ENCODE results near the gene ALK.

The ALK gene

DNA sequence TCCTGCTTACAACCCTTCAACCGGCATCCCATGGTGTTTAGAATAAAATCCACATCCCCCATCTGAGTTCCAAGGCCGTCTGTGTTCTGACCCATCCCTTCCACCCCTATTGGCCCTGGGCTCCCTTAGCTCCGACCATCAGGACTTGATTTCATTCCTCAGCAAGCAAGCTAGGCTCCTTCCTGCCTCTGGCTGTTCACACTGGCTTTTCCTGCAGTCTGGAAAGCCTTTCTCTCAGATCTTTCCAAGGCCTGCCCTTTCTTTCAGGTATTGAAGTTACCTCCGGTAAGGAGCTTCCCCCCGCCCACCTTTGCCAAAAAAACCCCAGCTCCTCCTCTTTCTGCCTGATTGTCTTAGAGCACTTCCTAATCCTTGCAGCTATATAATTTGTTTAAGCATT, 719.4 kb downstream of the ALK start:
- Mint-ChIP-seq H3K27ac (no peak overlapping the region), H3K4me3 (no peak overlapping the region), H3K36me3 (peaks cover 11% of the 10 kb centered on the region), H3K9me3 (ENCODE audit: low read depth) (no peaks in the 10 kb centered on the region), H3K4me1 (ENCODE audit: low read depth) (no peaks in the 10 kb centered on the region), H3K27me3 (no peaks in the 10 kb centered on the region)

DNA sequence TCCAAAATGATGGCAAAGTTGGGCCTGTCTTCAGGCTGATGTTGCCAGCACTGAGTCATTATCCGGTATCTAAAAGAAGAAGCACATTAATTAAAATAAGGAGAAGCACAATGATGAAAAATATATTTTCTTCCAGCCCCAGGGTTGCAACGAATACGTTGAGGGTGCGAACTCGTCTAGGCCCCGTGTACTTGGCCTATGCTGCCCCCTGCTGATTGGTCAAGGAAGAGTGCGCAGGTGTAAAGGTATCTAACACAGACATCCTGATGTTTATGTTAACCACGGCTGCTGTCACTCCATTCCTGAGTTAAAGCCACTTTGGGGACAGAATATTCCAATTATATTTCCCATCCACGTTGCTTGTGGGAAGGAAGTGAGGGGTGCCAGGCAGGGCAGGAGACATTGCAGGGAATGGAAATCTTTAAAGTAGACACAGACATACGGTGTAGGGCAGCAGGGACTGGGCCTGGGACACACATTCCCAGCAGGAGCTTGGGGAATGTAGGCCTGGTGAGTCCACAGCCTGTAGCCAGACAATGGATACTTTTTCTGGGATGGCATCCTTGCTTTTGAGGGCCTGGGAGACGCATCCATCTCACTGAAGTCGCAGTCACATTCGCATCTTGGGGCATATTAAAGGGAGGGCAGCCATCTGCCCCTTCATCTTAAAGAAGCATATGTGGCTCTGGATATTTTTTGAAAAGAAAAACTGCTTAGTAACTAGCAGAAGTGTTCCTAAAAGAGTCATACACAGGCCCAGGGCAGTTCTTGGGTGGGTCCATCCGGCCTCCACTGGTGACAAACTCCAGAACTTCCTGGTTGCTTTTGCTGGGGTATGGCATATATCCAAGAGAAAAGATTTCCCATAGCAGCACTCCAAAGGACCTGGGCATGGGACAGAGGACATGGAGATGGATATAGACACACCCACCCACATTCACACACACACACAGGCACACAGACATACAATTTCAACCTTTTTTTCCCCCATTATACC, 724.3 kb downstream of the ALK start:
- no peaks in the 10 kb centered on the region for H3K4me1 Mint-ChIP-seq (ENCODE audit: low read depth)
- no peaks in the 10 kb centered on the region for H3K27me3 Mint-ChIP-seq
- no peak overlapping the region for H3K4me3 Mint-ChIP-seq
- H3K9me3 Mint-ChIP-seq (ENCODE audit: low read depth), result no peaks in the 10 kb centered on the region
- peaks cover 4% of the 10 kb centered on the region for H3K36me3 Mint-ChIP-seq
- H3K27ac Mint-ChIP-seq, result no peak overlapping the region

DNA sequence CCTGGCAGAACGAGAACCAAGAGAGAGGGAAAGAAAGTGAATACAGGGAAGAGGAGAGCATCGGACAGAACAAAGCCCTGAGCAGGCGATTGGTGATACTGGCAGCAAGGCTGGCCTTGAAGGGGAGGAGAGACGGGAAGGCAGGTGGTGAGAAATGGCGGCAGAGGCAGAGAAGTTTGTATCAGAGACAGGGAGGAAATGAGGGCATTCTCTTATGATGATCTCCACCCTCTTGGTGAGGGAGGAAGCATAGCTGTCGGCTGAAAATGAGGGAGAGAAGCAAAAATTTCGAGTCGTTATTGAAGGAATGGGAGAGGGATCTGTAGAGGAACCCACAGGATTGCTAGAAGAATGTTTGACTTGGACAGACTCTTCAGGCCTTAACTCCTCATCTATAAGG, 725.6 kb downstream of the ALK start:
- Mint-ChIP-seq H3K4me3 (no peak overlapping the region), H3K27ac (no peak overlapping the region), H3K9me3 (ENCODE audit: low read depth) (no peaks in the 10 kb centered on the region), H3K27me3 (no peaks in the 10 kb centered on the region), H3K4me1 (ENCODE audit: low read depth) (no peaks in the 10 kb centered on the region), H3K36me3 (peaks cover 4% of the 10 kb centered on the region)

DNA sequence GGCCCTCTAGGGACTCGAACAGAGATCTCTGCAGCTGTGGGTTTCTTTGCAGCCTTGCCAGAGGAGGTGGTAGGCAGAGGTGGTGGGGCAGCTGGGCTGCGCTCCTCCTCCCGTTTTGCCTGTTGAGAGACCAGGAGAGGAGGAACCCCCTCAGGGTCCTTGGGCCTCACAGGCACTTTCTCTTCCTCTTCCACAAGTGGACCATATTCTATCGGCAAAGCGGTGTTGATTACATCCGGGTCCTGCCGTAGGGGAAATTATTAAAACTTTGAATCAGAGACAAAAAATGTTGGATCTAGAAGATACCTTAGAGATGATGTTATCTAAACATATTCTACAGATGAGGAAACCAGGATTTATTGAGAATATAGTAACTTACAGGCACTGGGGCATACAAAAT, 727.7 kb downstream of the ALK start:
- Mint-ChIP-seq H3K27me3 (no peaks in the 10 kb centered on the region), H3K27ac (no peak overlapping the region), H3K36me3 (peaks cover 2% of the 10 kb centered on the region), H3K4me3 (no peak overlapping the region), H3K9me3 (ENCODE audit: low read depth) (no peaks in the 10 kb centered on the region), H3K4me1 (ENCODE audit: low read depth) (peaks cover 13% of the 10 kb centered on the region)

DNA sequence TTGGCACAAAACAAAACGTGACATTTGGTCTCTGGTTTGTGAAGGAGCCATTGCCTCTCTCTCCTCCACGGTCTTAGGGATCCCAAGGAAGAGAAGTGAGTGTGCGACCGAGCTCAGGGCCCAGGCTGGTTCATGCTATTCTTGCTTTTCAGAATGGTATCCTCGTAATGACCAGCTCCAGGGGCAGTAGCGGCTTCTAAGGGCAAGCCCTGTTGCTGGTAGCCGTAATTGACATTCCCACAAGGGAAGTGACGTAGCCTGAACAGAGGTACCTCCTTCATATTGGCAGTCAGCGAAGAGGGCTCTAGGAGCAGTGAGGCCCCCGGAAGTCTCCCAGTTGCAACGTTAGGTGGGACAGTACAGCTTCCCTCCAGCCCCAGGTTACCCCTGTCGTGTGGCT, 728.3 kb downstream of the ALK start:
- no peaks in the 10 kb centered on the region for H3K9me3 Mint-ChIP-seq (ENCODE audit: low read depth)
- H3K36me3 Mint-ChIP-seq, result peaks cover 3% of the 10 kb centered on the region

GRCh38 chr2:29192526-29192925, 728.9 kb downstream of the ALK start:
- Mint-ChIP-seq H3K4me1 (ENCODE audit: low read depth) (peaks cover 17% of the 10 kb centered on the region), H3K36me3 (peaks cover 9% of the 10 kb centered on the region), H3K27me3 (no peaks in the 10 kb centered on the region), H3K27ac (no peak overlapping the region), H3K9me3 (ENCODE audit: low read depth) (no peaks in the 10 kb centered on the region), H3K4me3 (no peak overlapping the region)

More for the DNA sequence above, 728.3 kb downstream of the ALK start:
- no peak overlapping the region for H3K4me3 Mint-ChIP-seq
- H3K27me3 Mint-ChIP-seq, result no peaks in the 10 kb centered on the region
- H3K4me1 Mint-ChIP-seq (ENCODE audit: low read depth), result peaks cover 15% of the 10 kb centered on the region
- no peak overlapping the region for H3K27ac Mint-ChIP-seq

GRCh38 chr2:29191817-29192216, 729.6 kb downstream of the ALK start:
- Mint-ChIP-seq H3K36me3 (peaks cover 8% of the 10 kb centered on the region), H3K4me1 (ENCODE audit: low read depth) (peaks cover 17% of the 10 kb centered on the region), H3K27ac (no peak overlapping the region), H3K4me3 (no peak overlapping the region), H3K27me3 (no peaks in the 10 kb centered on the region), H3K9me3 (ENCODE audit: low read depth) (no peaks in the 10 kb centered on the region)

- Mint-ChIP-seq H3K36me3 (peaks cover 18% of the 10 kb centered on the region), H3K4me1 (ENCODE audit: low read depth) (peaks cover 17% of the 10 kb centered on the region), H3K27ac (no peak overlapping the region), H3K4me3 (no peak overlapping the region), H3K27me3 (no peaks in the 10 kb centered on the region), H3K9me3 (ENCODE audit: low read depth) (no peaks in the 10 kb centered on the region)
These were observed 732.3 kb downstream of the ALK start for GRCh38 chr2:29189052-29189451.

GRCh38 chr2:29187926-29188325, 733.5 kb downstream of the ALK start:
- H3K27me3 Mint-ChIP-seq, result no peaks in the 10 kb centered on the region
- H3K27ac Mint-ChIP-seq, result no peak overlapping the region
- H3K36me3 Mint-ChIP-seq, result peaks cover 18% of the 10 kb centered on the region
- H3K4me1 Mint-ChIP-seq (ENCODE audit: low read depth), result peaks cover 17% of the 10 kb centered on the region
- no peaks in the 10 kb centered on the region for H3K9me3 Mint-ChIP-seq (ENCODE audit: low read depth)
- H3K4me3 Mint-ChIP-seq, result no peak overlapping the region

DNA sequence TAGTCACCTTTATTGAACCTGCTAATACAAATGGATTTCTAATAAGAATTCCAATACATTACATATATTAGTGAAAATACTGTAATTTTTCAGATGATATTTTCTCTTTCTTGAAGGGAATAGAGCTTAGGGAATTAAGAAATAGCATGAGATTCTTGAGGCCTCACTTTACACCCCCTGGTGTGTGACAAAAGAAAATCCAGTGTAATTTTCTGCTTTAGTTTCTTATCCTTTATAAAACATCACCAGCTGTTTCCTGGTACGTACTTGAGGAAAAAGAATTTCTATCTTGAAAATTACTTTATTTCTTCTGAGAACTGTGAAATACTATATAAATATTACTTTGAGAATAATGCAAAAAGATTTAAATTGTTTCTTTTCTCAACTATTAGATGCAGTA, 734.6 kb downstream of the ALK start:
- Mint-ChIP-seq H3K9me3 (ENCODE audit: low read depth) (no peaks in the 10 kb centered on the region), H3K27ac (no peak overlapping the region), H3K4me3 (no peak overlapping the region), H3K4me1 (ENCODE audit: low read depth) (peaks cover 17% of the 10 kb centered on the region), H3K27me3 (no peaks in the 10 kb centered on the region), H3K36me3 (peaks cover 21% of the 10 kb centered on the region)

- no peaks in the 10 kb centered on the region for H3K27me3 Mint-ChIP-seq
- H3K36me3 Mint-ChIP-seq, result peaks cover 30% of the 10 kb centered on the region
- no peaks in the 10 kb centered on the region for H3K9me3 Mint-ChIP-seq (ENCODE audit: low read depth)
- H3K4me1 Mint-ChIP-seq (ENCODE audit: low read depth), result peaks cover 17% of the 10 kb centered on the region
- no peak overlapping the region for H3K4me3 Mint-ChIP-seq
- no peak overlapping the region for H3K27ac Mint-ChIP-seq
These were observed 736.9 kb downstream of the ALK start for GRCh38 chr2:29184531-29184930.

- Mint-ChIP-seq H3K27ac (no peak overlapping the region), H3K9me3 (ENCODE audit: low read depth) (no peaks in the 10 kb centered on the region), H3K27me3 (no peaks in the 10 kb centered on the region), H3K4me1 (ENCODE audit: low read depth) (peaks cover 7% of the 10 kb centered on the region), H3K36me3 (peaks cover 27% of the 10 kb centered on the region), H3K4me3 (no peak overlapping the region)
These were observed 738.5 kb downstream of the ALK start for GRCh38 chr2:29182920-29183319.

- no peaks in the 10 kb centered on the region for H3K9me3 Mint-ChIP-seq (ENCODE audit: low read depth)
- H3K4me1 Mint-ChIP-seq (ENCODE audit: low read depth), result peaks cover 7% of the 10 kb centered on the region
- peaks cover 22% of the 10 kb centered on the region for H3K36me3 Mint-ChIP-seq
- no peaks in the 10 kb centered on the region for H3K27me3 Mint-ChIP-seq
- no peak overlapping the region for H3K27ac Mint-ChIP-seq
- H3K4me3 Mint-ChIP-seq, result no peak overlapping the region
These were observed 739.1 kb downstream of the ALK start for GRCh38 chr2:29182334-29182733.

DNA sequence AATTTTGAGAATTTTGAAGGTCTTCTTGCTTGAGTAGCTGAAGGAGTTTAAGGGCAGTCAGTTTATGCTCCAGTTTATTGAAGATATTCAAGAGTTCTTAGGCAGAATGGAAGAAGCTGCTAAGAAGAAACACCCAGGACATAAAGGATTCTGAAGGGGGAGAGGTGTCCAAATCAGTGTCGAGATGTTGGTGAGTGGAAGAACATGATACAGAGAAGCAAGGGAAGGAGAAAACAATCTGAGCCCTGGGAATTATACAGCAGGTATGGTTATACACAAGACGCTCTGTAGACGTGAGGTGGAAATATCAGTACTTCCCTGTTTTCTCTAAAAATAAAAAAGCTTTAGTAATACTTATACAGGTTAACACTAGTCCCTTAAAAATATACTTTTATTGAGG, 746.0 kb downstream of the ALK start:
- Mint-ChIP-seq H3K27me3 (no peaks in the 10 kb centered on the region), H3K9me3 (ENCODE audit: low read depth) (no peaks in the 10 kb centered on the region), H3K36me3 (peaks cover 13% of the 10 kb centered on the region), H3K4me1 (ENCODE audit: low read depth) (peaks cover 7% of the 10 kb centered on the region), H3K27ac (no peak overlapping the region), H3K4me3 (no peak overlapping the region)

DNA sequence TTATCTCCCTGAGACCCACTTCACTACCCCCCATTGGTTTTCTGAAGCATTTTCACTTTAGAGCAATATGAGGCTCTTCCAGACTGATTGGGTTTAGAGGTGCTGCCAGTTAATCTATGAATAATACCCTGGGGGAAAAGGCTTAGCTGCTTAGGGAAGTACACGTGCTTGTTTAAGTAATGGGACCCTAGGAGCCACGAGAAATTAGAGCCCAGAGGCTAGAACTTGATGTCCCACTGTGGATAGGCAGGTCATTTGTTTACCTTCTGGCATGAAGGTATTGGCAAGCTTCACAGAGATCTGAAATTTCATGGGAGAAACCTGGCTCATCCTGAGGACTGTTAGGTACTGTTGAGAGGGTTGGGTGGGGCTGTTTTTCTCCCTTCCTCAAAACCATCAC, 746.4 kb downstream of the ALK start:
- H3K4me1 Mint-ChIP-seq (ENCODE audit: low read depth), result peaks cover 4% of the 10 kb centered on the region
- no peak overlapping the region for H3K27ac Mint-ChIP-seq
- H3K9me3 Mint-ChIP-seq (ENCODE audit: low read depth), result no peaks in the 10 kb centered on the region
- H3K27me3 Mint-ChIP-seq, result no peaks in the 10 kb centered on the region
- peaks cover 11% of the 10 kb centered on the region for H3K36me3 Mint-ChIP-seq
- H3K4me3 Mint-ChIP-seq, result no peak overlapping the region
